H1 (cell line): ENCODE results near the gene LRRK1. TPM values are rescaled to one million over a fixed set of nuclear protein-coding genes. Genes with fewer than 3 reads are reported as not detected.

Source experiments
- BRCA1 ChIP-seq: IDR thresholded peaks from 2 replicates; pipeline ENCODE4 v1.6.1; 2012; ENCODE audit warnings: low read depth, low read length, improper control_type of control experiment
- CHD2 ChIP-seq: IDR thresholded peaks from 2 replicates; pipeline ENCODE4 v1.6.1; 2012; ENCODE audit warnings: low read length, improper control_type of control experiment
- CTBP2 ChIP-seq: IDR thresholded peaks from 2 replicates; pipeline ENCODE4 v1.7.0; 2011; ENCODE audit warnings: borderline replicate concordance, mild to moderate bottlenecking, moderate library complexity, mixed read lengths, low read length; ENCODE audit not compliant: insufficient read depth, insufficient read length
- EGR1 ChIP-seq: IDR thresholded peaks from 2 replicates; pipeline ENCODE4 v1.6.1; 2011; ENCODE audit warnings: low read depth, low read length, borderline replicate concordance
- GABPA ChIP-seq: IDR thresholded peaks from 2 replicates; pipeline ENCODE4 v1.6.1; 2011; ENCODE audit warnings: mild to moderate bottlenecking, low read length, moderate library complexity, borderline replicate concordance; ENCODE audit not compliant: insufficient read depth
- HDAC6 ChIP-seq: IDR thresholded peaks from one replicate; pipeline ENCODE4 v1.7.1; 2012; ENCODE audit warnings: low read depth, mild to moderate bottlenecking, inconsistent platforms, low read length, moderate library complexity
- NRF1 ChIP-seq: IDR thresholded peaks from 2 replicates; pipeline ENCODE4 v1.6.1; 2011; ENCODE audit warnings: mild to moderate bottlenecking, low read depth, low read length, improper control_type of control experiment
- PHF8 ChIP-seq: fragments of 200-600 bp; sonication (generic); conservative IDR thresholded peaks from 2 replicates; pipeline ENCODE4 v1.7.1; 2012; ENCODE audit warnings: low read depth, mild to moderate bottlenecking, inconsistent platforms, low read length, moderate library complexity
- POU5F1 ChIP-seq: IDR thresholded peaks from 2 replicates; pipeline ENCODE4 v1.6.1; 2011; ENCODE audit warnings: low read depth, mild to moderate bottlenecking, low read length, moderate library complexity
- RFX5 ChIP-seq: IDR thresholded peaks from 2 replicates; pipeline ENCODE4 v1.6.1; 2011; ENCODE audit warnings: low read depth, low read length, improper control_type of control experiment, borderline replicate concordance
- RNF2 ChIP-seq: fragments of 200-900, 300-1000 bp; sonication (generic); IDR thresholded peaks from 2 replicates; pipeline ENCODE4 v1.7.1; 2016; ENCODE audit warnings: borderline replicate concordance, low read depth, mild to moderate bottlenecking, antibody characterized with exemption, low read length; ENCODE audit not compliant: poor library complexity, severe bottlenecking; ENCODE audit errors: missing control alignments
- RXRA ChIP-seq: IDR thresholded peaks from 2 replicates; pipeline ENCODE4 v1.6.1; 2011; ENCODE audit warnings: low read depth, mild to moderate bottlenecking, low read length, moderate library complexity; ENCODE audit not compliant: insufficient read depth
- SIRT6 ChIP-seq: IDR thresholded peaks from one replicate; pipeline ENCODE4 v1.7.1; 2012; ENCODE audit warnings: low read length, inconsistent platforms
- SP1 ChIP-seq: IDR thresholded peaks from 2 replicates; pipeline ENCODE4 v1.6.1; 2011; ENCODE audit warnings: low read depth, low read length
- SRF ChIP-seq: IDR thresholded peaks from 2 replicates; pipeline ENCODE4 v1.6.1; 2011; ENCODE audit warnings: mild to moderate bottlenecking, low read depth, low read length, moderate library complexity
- SUZ12 ChIP-seq: fragments of 200-600 bp; sonication (generic); IDR thresholded peaks from 2 replicates; pipeline ENCODE4 v1.6.1; 2012; ENCODE audit warnings: mild to moderate bottlenecking, inconsistent platforms, low read length, moderate library complexity, mixed read lengths
- TAF1 ChIP-seq: IDR thresholded peaks from 2 replicates; pipeline ENCODE4 v1.6.1; 2011; ENCODE audit warnings: mild to moderate bottlenecking, low read depth, low read length
- TBP ChIP-seq: IDR thresholded peaks from 2 replicates; pipeline ENCODE4 v1.6.1; 2011; ENCODE audit warnings: low read depth, low read length, improper control_type of control experiment
- TCF12 ChIP-seq: IDR thresholded peaks from 2 replicates; pipeline ENCODE4 v1.6.1; 2011; ENCODE audit warnings: low read depth, mild to moderate bottlenecking, low read length
- polyA plus RNA-seq, 7 experiments: library from polyadenylated mRNA; depleted of rRNA in 3 of 7; stranded (reverse) in 5 of 7; unstranded in 2 of 7; fragments of >200 nt in 5 of 7; fragments of 200-250 nt in 2 of 7; gene quantifications; 1 replicate in 5 of 7; 2 replicates in 1 of 7; 4 replicates in 1 of 7; pipeline versions ENCODE4 v1.2.1 to v1.2.3, GENCODE V29; 2011 to 2013; ENCODE audit warnings: missing spikeins in 2 of 7, mixed read lengths in 2 of 7
- total RNA-seq: library from RNA; stranded (reverse); fragmentation: NEBNext Ultra II Directional; extraction: Animal tissue kit (Norgen Biotek cat#: 25700); gene quantifications from 2 replicates; pipeline ENCODE4 v1.2.1, GENCODE V29; 2021
- TF ChIP-seq, protein P1 (sequence below): IDR thresholded peaks from 2 replicates; pipeline ENCODE4 v1.6.1; 2011; ENCODE audit warnings: low read length, improper control_type of control experiment
- TF ChIP-seq, protein P2 (sequence below), 3 experiments: IDR thresholded peaks; 1 replicate in 2 of 3; 2 replicates in 1 of 3; pipeline versions ENCODE4 v1.5.1 to v1.6.1; 2011; ENCODE audit warnings: low read length in 3 of 3, mild to moderate bottlenecking in 3 of 3, inconsistent platforms in 2 of 3, low read depth in 1 of 3, moderate library complexity in 1 of 3; ENCODE audit not compliant: insufficient read depth in 1 of 3; ENCODE audit errors: control extremely low read depth in 1 of 3

Gene LRRK1
- total and polyA plus RNA-seq, 2 of the 8 experiments (the other 6 are each of a cell fraction or from before 2014, with no cell fraction given), result 1.2 to 3.6 TPM

DNA sequence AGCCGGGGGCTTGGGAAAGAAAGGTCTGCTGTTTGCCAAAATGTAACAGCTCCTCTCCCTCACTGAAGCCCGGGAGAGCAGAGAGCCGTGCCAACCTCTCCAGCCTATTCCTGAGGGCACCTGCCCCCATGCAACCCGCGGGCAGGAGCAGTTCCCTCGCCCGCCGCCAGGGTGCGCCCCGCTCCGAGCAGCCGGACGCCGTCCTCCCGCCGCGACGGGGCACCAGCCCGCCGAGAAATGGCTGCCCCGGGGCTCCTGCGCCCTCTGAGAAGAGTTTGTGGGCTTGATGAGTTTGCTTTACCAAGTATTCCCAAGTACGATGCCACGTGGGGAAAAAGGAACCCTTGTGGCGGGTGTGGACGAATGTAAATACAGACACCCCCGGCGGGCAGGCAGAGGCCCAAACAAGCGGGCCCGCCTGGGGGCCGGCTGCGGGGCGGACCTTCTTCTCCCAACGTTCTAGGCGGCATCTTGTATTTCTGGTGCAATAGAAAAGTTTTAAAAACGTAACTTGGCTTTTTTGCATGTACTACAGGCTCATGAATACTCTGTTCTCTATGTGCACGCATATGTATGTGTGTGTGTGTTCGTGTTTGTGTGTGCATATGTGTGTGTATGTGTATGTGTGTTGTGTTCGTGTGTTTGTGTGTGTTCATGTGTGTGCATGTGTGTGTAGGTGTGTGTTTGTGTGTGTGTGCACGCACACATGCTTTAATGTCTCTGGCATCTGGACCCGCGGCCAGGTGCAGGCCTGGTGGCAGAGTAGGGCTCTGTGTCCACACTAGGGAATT, 169.8 kb downstream of the LRRK1 start (continued):
- peak; percentile 58 for TF ChIP-seq CTBP2
- TF ChIP-seq SUZ12, result no peak
- TF ChIP-seq CHD2, result no peak
- no peak for TF ChIP-seq SRF
- TF ChIP-seq TBP, result no peak
- TF ChIP-seq POU5F1, result no peak
- TF ChIP-seq RNF2, result no peak
- TF ChIP-seq PHF8, result no peak
- TF ChIP-seq, protein P1, sequence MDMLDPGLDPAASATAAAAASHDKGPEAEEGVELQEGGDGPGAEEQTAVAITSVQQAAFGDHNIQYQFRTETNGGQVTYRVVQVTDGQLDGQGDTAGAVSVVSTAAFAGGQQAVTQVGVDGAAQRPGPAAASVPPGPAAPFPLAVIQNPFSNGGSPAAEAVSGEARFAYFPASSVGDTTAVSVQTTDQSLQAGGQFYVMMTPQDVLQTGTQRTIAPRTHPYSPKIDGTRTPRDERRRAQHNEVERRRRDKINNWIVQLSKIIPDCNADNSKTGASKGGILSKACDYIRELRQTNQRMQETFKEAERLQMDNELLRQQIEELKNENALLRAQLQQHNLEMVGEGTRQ, result no peak; the same call in 1 of the 2 replicates
- TF ChIP-seq RFX5, result no peak
- TF ChIP-seq EGR1, result no peak
- TF ChIP-seq, protein P2, sequence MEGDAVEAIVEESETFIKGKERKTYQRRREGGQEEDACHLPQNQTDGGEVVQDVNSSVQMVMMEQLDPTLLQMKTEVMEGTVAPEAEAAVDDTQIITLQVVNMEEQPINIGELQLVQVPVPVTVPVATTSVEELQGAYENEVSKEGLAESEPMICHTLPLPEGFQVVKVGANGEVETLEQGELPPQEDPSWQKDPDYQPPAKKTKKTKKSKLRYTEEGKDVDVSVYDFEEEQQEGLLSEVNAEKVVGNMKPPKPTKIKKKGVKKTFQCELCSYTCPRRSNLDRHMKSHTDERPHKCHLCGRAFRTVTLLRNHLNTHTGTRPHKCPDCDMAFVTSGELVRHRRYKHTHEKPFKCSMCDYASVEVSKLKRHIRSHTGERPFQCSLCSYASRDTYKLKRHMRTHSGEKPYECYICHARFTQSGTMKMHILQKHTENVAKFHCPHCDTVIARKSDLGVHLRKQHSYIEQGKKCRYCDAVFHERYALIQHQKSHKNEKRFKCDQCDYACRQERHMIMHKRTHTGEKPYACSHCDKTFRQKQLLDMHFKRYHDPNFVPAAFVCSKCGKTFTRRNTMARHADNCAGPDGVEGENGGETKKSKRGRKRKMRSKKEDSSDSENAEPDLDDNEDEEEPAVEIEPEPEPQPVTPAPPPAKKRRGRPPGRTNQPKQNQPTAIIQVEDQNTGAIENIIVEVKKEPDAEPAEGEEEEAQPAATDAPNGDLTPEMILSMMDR (IDR thresholded peaks at IDR 0.05; ENCODE audit: control extremely low read depth in 1 of 3, insufficient read depth in 1 of 3, low read depth in 1 of 3, low read length in 3 of 3), result peak; percentile 89 to 95 (median 89)
- no peak for TF ChIP-seq SP1
- TF ChIP-seq BRCA1, result no peak
- no peak for TF ChIP-seq NRF1
- TF ChIP-seq TCF12, result no peak
- 0 out of 2 replicates have a peak, but pooled peaks have one; percentile 69 for TF ChIP-seq GABPA
- no peak for TF ChIP-seq SIRT6
- TF ChIP-seq TAF1, result 0 out of 2 replicates have a peak, but pooled peaks have one; percentile 27
- no peak for TF ChIP-seq RXRA
- TF ChIP-seq HDAC6, result no peak
